Endothelial cell of umbilical vein (primary cell): Measurements from ENCODE around the gene N4BP2L1. TPM values are rescaled to one million over a fixed set of nuclear protein-coding genes. Genes with fewer than 3 reads are reported as not detected.

Experiments
- BruUV-seq: library from RNA; stranded (reverse); fragments of 400-500 nt; replicated peaks from 2 replicates; lab custom pipeline; 2021; lab: Mats Ljungman, UMichigan
- CTCF ChIA-PET: fragments of 300-600, 350-600 bp; sonication (Branson Sonifier 250); formaldehyde crosslinking; loops from one replicate; lab custom pipeline; 2021; ENCODE audit warnings: antibody characterized with exemption, inconsistent platforms; lab: Charles Lee
- POLR2A ChIA-PET: fragments of 300-600, 350-600 bp; sonication (Branson Sonifier 250); formaldehyde crosslinking; loops from one replicate; lab custom pipeline; 2021; ENCODE audit warnings: antibody characterized with exemption, inconsistent platforms; lab: Charles Lee
- DNase-seq: peaks from one replicate; pipeline ENCODE4 v3.0.0-alpha.2; 2011; ENCODE audit warnings: low read depth, low spot score
- FAIRE-seq: peaks from 2 replicates; lab custom pipeline; 2011; peaks lifted over from hg19 to GRCh38; lab: Jason Lieb, UNC
- H2AFZ ChIP-seq: 2 replicates; pipeline ENCODE4 v1.6.0; 2012; ENCODE audit warnings: low read depth, low read length, control low read depth, inconsistent platforms
- H3K27ac ChIP-seq: 2 replicates; pipeline ENCODE4 v1.5.1; 2011; ENCODE audit warnings: low read depth, mild to moderate bottlenecking, control low read depth, low read length, moderate library complexity; ENCODE audit not compliant: insufficient read depth
- H3K27me3 ChIP-seq, 2 experiments: 2 replicates each; pipeline versions ENCODE4 v1.6.0 to v1.6.1; 2011; ENCODE audit warnings: low read length in 2 of 2, mixed read lengths in 1 of 2; ENCODE audit not compliant: control insufficient read depth in 2 of 2, insufficient read depth in 2 of 2
- H3K36me3 ChIP-seq, 2 experiments: 2 replicates in 1 of 2; 3 replicates in 1 of 2; pipeline ENCODE4 v1.5.1; 2011; ENCODE audit warnings: low read length in 2 of 2, mild to moderate bottlenecking in 1 of 2, moderate library complexity in 1 of 2; ENCODE audit not compliant: control insufficient read depth in 2 of 2, insufficient read depth in 2 of 2; ENCODE audit errors: extremely low read depth in 1 of 2
- H3K4me1 ChIP-seq: 3 replicates; pipeline ENCODE4 v1.5.1; 2011; ENCODE audit warnings: mild to moderate bottlenecking, low read length; ENCODE audit not compliant: control insufficient read depth, insufficient read depth; ENCODE audit errors: extremely low read depth
- H3K4me2 ChIP-seq: 2 replicates; pipeline ENCODE4 v1.6.1; 2011; ENCODE audit warnings: low read length, control low read depth, mixed read lengths; ENCODE audit not compliant: insufficient read depth
- H3K4me3 ChIP-seq, 3 experiments: fragments of 200-600 bp in 1 of 3; sonication (generic), shearing (Covaris generic) in 1 of 3; replicated peaks in 1 of 3; 2 replicates each; pipeline ENCODE4 v1.5.1; 2011 to 2016; ENCODE audit warnings: control low read depth in 3 of 3, low read length in 3 of 3, mild to moderate bottlenecking in 2 of 3, inconsistent platforms in 1 of 3, low read depth in 1 of 3, moderate library complexity in 1 of 3; ENCODE audit not compliant: insufficient read depth in 1 of 3
- H3K79me2 ChIP-seq: 2 replicates; pipeline ENCODE4 v1.6.0; 2012; ENCODE audit warnings: low read length, inconsistent platforms; ENCODE audit not compliant: control insufficient read depth, insufficient read depth
- H3K9ac ChIP-seq: replicated peaks from 2 replicates; pipeline ENCODE3; 2011; ENCODE audit warnings: low read length, control low read depth; ENCODE audit not compliant: insufficient read depth; ENCODE audit errors: extremely low read depth
- H3K9me1 ChIP-seq: replicated peaks from 3 replicates; pipeline ENCODE4 v1.6.0; 2011; ENCODE audit warnings: mild to moderate bottlenecking, low read length; ENCODE audit not compliant: control insufficient read depth, insufficient read depth; ENCODE audit errors: extremely low read depth
- H3K9me3 ChIP-seq: replicated peaks from 2 replicates; pipeline ENCODE4 v1.5.1; 2012; ENCODE audit warnings: low read length, inconsistent platforms; ENCODE audit not compliant: control insufficient read depth, insufficient read depth
- H4K20me1 ChIP-seq: replicated peaks from 2 replicates; pipeline ENCODE3; 2011; ENCODE audit warnings: mild to moderate bottlenecking, low read length; ENCODE audit not compliant: control insufficient read depth, insufficient read depth; ENCODE audit errors: extremely low read depth
- CTCF ChIP-seq, 2 donors: IDR thresholded peaks; 1 replicate in 1 of 2; 2 replicates in 1 of 2; pipeline ENCODE4 v1.5.1; 2011; ENCODE audit warnings: low read length in 2 of 2, mild to moderate bottlenecking in 2 of 2, moderate library complexity in 2 of 2, control low read depth in 1 of 2, inconsistent platforms in 1 of 2, low read depth in 1 of 2; ENCODE audit not compliant: insufficient read depth in 1 of 2; ENCODE audit errors: extremely low read depth in 1 of 2
- EZH2 ChIP-seq: IDR thresholded peaks from 2 replicates; pipeline ENCODE4 v1.6.1; 2012; ENCODE audit warnings: borderline replicate concordance, low read depth, mild to moderate bottlenecking, moderate library complexity, low read length, inconsistent platforms; ENCODE audit not compliant: severe bottlenecking
- FOS ChIP-seq: IDR thresholded peaks from 2 replicates; pipeline ENCODE4 v1.6.1; 2011; ENCODE audit warnings: mild to moderate bottlenecking, low read length, moderate library complexity, borderline replicate concordance; ENCODE audit not compliant: insufficient read depth
- GATA2 ChIP-seq: IDR thresholded peaks from 2 replicates; pipeline ENCODE4 v1.7.0; 2011; ENCODE audit warnings: low read depth, mild to moderate bottlenecking, moderate library complexity, mixed read lengths, low read length; ENCODE audit not compliant: insufficient read length, insufficient read depth
- JUN ChIP-seq: IDR thresholded peaks from 2 replicates; pipeline ENCODE4 v1.6.1; 2011; ENCODE audit warnings: borderline replicate concordance, low read depth; ENCODE audit not compliant: insufficient read length, insufficient read depth
- MYC ChIP-seq: IDR thresholded peaks from one replicate; pipeline ENCODE4 v1.6.1; 2011; ENCODE audit warnings: mild to moderate bottlenecking, low read depth, low read length
- POLR2A ChIP-seq: IDR thresholded peaks from 2 replicates; pipeline ENCODE4 v1.6.1; 2012; ENCODE audit warnings: low read depth, mild to moderate bottlenecking, control low read depth, low read length
- POLR2AphosphoS5 ChIP-seq: IDR thresholded peaks from 2 replicates; pipeline ENCODE4 v1.6.1; 2012; ENCODE audit warnings: low read depth, mild to moderate bottlenecking, control low read depth, low read length, moderate library complexity; ENCODE audit not compliant: insufficient read depth
- dilution Hi-C: fragments of 300-500 bp; cut with MboI; formaldehyde crosslinking; loops from one replicate; pipeline ENCODE4 v1.15.0; 2019; ENCODE audit warnings: low sequenced_read_pairs; ENCODE audit not compliant: extremely low pct_ligation_motif_present
- intact Hi-C: fragments of 100-400 bp; cut with micrococcal nuclease; formaldehyde crosslinking; loops from one replicate; pipeline ENCODE4 v1.10.0; 2022
- polyA plus RNA-seq, 4 experiments: library from polyadenylated mRNA; depleted of rRNA in 3 of 4; stranded (reverse) in 3 of 4; unstranded in 1 of 4; fragments of >200 nt; gene quantifications; 2 replicates each; pipeline versions ENCODE4 v1.2.1 to v1.2.3, GENCODE V29; 2011 to 2012; ENCODE audit warnings: missing spikeins in 1 of 4
- total RNA-seq: library from RNA; stranded (reverse); gene quantifications from 2 replicates; pipeline ENCODE4 v1.2.3, GENCODE V29; 2021
- TF ChIP-seq, protein P1 (sequence below): IDR thresholded peaks from 2 replicates; pipeline ENCODE4 v1.6.1; 2011; ENCODE audit not compliant: insufficient read depth, insufficient read length

Gene N4BP2L1
- total and polyA plus RNA-seq, 2 donors (not counting 3 experiments of a cell fraction or from before 2014, with no cell fraction given), result 1.1 to 2.1 TPM

GRCh38 chr13:32425158-32425557 is 2.8 kb downstream of the N4BP2L1 start:
- dilution Hi-C loops (no loop called here), intact Hi-C loops (loop anchor here (5.0 to 10.0 kb wide), 2 partner anchors 112 to 180 kb away; partner anchors contain the start of gene N4BP2L2)
- H2AFZ ChIP-seq, result no peak overlapping the region
- H3K9me1 ChIP-seq, result no peaks in the 10 kb centered on the region
- no peak overlapping the region for H3K4me3 ChIP-seq
- H4K20me1 ChIP-seq, result no peaks in the 10 kb centered on the region
- H3K27ac ChIP-seq, result no peak overlapping the region
- TF ChIP-seq EZH2 (no peak), POLR2AphosphoS5 (no peak), CTCF (IDR thresholded peaks at IDR 0.05; ENCODE audit: extremely low read depth in 1 of 2, insufficient read depth in 1 of 2, low read depth in 1 of 2, low read length in 2 of 2) (no peak), MYC (no peak), FOS (no peak), POLR2A (no peak), GATA2 (no peak), JUN (no peak)
- TF ChIP-seq, protein P1, sequence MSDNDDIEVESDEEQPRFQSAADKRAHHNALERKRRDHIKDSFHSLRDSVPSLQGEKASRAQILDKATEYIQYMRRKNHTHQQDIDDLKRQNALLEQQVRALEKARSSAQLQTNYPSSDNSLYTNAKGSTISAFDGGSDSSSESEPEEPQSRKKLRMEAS, result no peak
- peaks cover 13% of the 10 kb centered on the region for H3K4me1 ChIP-seq
- no peak overlapping the region for H3K9ac ChIP-seq
- no peaks in the 10 kb centered on the region for H3K9me3 ChIP-seq
- POLR2A ChIA-PET, result no interaction called here
- DNase-seq, result no peak
- no peaks in the 10 kb centered on the region for H3K79me2 ChIP-seq
- H3K4me2 ChIP-seq, result no peak overlapping the region
- no TSS peak for BruUV-seq
- no peaks in the 10 kb centered on the region for H3K27me3 ChIP-seq
- CTCF ChIA-PET, result no interaction called here
- FAIRE-seq, result no peak
- no peaks in the 10 kb centered on the region for H3K36me3 ChIP-seq
